Sigmoid colon (tissue), 4 donors: Measurements from ENCODE around the gene DENND1B.

Source experiments
- CTCF ChIP-seq, 4 experiments: fragments of 450-650 bp in 3 of 4; fragments of 200-600 bp in 1 of 4; IDR thresholded peaks; one replicate each; pipeline ENCODE4 v1.5.1; 2016 to 2019; ENCODE audit warnings: antibody characterized with exemption in 4 of 4, mild to moderate bottlenecking in 3 of 4, moderate library complexity in 2 of 4
- POLR2A ChIP-seq, 2 donors: fragments of 450-650 bp; IDR thresholded peaks; one replicate each; pipeline ENCODE4 v1.6.1; 2016; ENCODE audit warnings: antibody characterized with exemption in 2 of 2, mild to moderate bottlenecking in 2 of 2, moderate library complexity in 2 of 2
- POLR2AphosphoS5 ChIP-seq, 4 donors: sonication (generic); formaldehyde crosslinking; IDR thresholded peaks; one replicate each; pipeline ENCODE4 v1.6.1; 2017; ENCODE audit warnings: antibody characterized with exemption in 4 of 4

GRCh38 chr1:197736685-197737084, 38.6 kb downstream of the DENND1B start:
- TF ChIP-seq CTCF (IDR thresholded peaks at IDR 0.05) (no peak), POLR2A (IDR thresholded peaks at IDR 0.05) (no peak), POLR2AphosphoS5 (IDR thresholded peaks at IDR 0.05) (no peak)
